ENCODE measurements around the gene DSN1. TPM values are rescaled to one million over a fixed set of nuclear protein-coding genes. Genes with fewer than 3 reads are reported as not detected.

Gene DSN1
- polyA plus RNA-seq, 1 donor (not counting 4 experiments of a cell fraction or from before 2014, with no cell fraction given) = 12.7 TPM

- no peak for FAIRE-seq
These were observed 35.0 kb upstream of the DSN1 start for GRCh38 chr20:36808317-36809257.

DNA sequence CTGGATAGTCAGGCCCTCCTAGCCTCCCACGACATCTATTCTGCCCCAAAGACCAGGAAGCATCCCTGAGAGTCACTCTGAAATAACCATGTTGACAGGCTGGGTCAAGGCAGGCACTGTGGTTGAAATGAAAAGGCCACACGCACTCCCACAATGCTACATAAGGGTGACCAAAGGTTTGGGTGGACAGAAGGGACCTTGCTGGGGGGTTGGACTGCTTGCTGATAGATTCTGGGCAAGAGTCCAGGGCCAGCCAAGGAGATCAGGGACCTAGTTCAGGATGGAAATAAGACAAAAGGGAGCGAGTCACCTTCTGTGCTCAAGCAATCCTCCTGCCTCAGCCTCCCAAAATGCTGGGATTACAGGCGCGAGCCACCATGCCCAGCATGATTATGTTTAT is 32.5 kb upstream of the DSN1 start:
- peaks cover 7% of the 10 kb centered on the region for H4K20me1 ChIP-seq (ENCODE audit: control insufficient read depth, extremely low read depth, insufficient read depth, low read length)
- no peak overlapping the region for H3K27ac ChIP-seq (ENCODE audit: control insufficient read depth, insufficient read depth, low read length)
- peaks cover 44 to 54% of the 10 kb centered on the region in 2 experiments for H3K36me3 ChIP-seq (ENCODE audit: control insufficient read depth in 2 of 2, extremely low read depth in 1 of 2, insufficient read depth in 2 of 2, low read length in 2 of 2)
- no peaks in the 10 kb centered on the region for H3K9me3 ChIP-seq (ENCODE audit: control insufficient read depth, low read depth, low read length)
- dilution Hi-C loops (cut with MboI; ENCODE audit: extremely low pct_ligation_motif_present, low sequenced_read_pairs) = no loop called here
- H3K9ac ChIP-seq (ENCODE audit: control insufficient read depth, extremely low read depth, insufficient read depth, low read length) = no peak overlapping the region
- no peak overlapping the region for H2AFZ ChIP-seq (ENCODE audit: control insufficient read depth, low read length)
- H3K27me3 ChIP-seq (ENCODE audit: control insufficient read depth, extremely low read depth, insufficient read depth, low read length) = no peaks in the 10 kb centered on the region
- no peak for DNase-seq (ENCODE audit: low read depth, low spot score)
- peaks cover 11% of the 10 kb centered on the region for H3K4me1 ChIP-seq (ENCODE audit: control insufficient read depth, extremely low read depth, insufficient read depth, low read length)
- TF ChIP-seq EZH2 (IDR thresholded peaks at IDR 0.05; ENCODE audit: low read length) = no peak
- TF ChIP-seq, protein P1, sequence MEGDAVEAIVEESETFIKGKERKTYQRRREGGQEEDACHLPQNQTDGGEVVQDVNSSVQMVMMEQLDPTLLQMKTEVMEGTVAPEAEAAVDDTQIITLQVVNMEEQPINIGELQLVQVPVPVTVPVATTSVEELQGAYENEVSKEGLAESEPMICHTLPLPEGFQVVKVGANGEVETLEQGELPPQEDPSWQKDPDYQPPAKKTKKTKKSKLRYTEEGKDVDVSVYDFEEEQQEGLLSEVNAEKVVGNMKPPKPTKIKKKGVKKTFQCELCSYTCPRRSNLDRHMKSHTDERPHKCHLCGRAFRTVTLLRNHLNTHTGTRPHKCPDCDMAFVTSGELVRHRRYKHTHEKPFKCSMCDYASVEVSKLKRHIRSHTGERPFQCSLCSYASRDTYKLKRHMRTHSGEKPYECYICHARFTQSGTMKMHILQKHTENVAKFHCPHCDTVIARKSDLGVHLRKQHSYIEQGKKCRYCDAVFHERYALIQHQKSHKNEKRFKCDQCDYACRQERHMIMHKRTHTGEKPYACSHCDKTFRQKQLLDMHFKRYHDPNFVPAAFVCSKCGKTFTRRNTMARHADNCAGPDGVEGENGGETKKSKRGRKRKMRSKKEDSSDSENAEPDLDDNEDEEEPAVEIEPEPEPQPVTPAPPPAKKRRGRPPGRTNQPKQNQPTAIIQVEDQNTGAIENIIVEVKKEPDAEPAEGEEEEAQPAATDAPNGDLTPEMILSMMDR (optimal IDR thresholded peaks at IDR 0.05 in 1 of 3, IDR thresholded peaks at IDR 0.05 in 1 of 3, conservative IDR thresholded peaks at IDR 0.05 in 1 of 3; ENCODE audit: extremely low read depth in 1 of 3, insufficient read depth in 2 of 3, low read length in 3 of 3) = no peak
- FAIRE-seq = no peak
- H3K9me1 ChIP-seq (ENCODE audit: control insufficient read depth, extremely low read depth, insufficient read depth, low read length) = no peaks in the 10 kb centered on the region
- H3K4me3 ChIP-seq (ENCODE audit: control insufficient read depth in 2 of 3, extremely low read depth in 1 of 3, insufficient read depth in 2 of 3, low read depth in 1 of 3, low read length in 3 of 3) = no peak overlapping the region
- no peaks in the 10 kb centered on the region for H3K79me2 ChIP-seq (ENCODE audit: control insufficient read depth, insufficient read depth, low read length)
- no peak overlapping the region for H3K4me2 ChIP-seq (ENCODE audit: control insufficient read depth, extremely low read depth, insufficient read depth, low read depth, low read length)

More at GRCh38 chr20:36808317-36809257, 35.0 kb upstream of the DSN1 start:
- Histone ChIP-seq H4K20me1 (ENCODE audit: control insufficient read depth, extremely low read depth, insufficient read depth, low read length) (peaks cover 7% of the 10 kb centered on the region), H3K9me1 (ENCODE audit: control insufficient read depth, extremely low read depth, insufficient read depth, low read length) (no peaks in the 10 kb centered on the region), H3K27ac (ENCODE audit: control insufficient read depth, insufficient read depth, low read length) (peak overlapping the region; percentile 66), H3K4me2 (ENCODE audit: control insufficient read depth, extremely low read depth, insufficient read depth, low read depth, low read length) (no peak overlapping the region), H3K9me3 (ENCODE audit: control insufficient read depth, low read depth, low read length) (no peaks in the 10 kb centered on the region), H3K9ac (ENCODE audit: control insufficient read depth, extremely low read depth, insufficient read depth, low read length) (no peak overlapping the region), H3K79me2 (ENCODE audit: control insufficient read depth, insufficient read depth, low read length) (peaks cover 7% of the 10 kb centered on the region), H3K36me3 (ENCODE audit: control insufficient read depth in 2 of 2, extremely low read depth in 1 of 2, insufficient read depth in 2 of 2, low read length in 2 of 2) (peaks cover 44 to 52% of the 10 kb centered on the region in 2 experiments), H3K27me3 (ENCODE audit: control insufficient read depth, extremely low read depth, insufficient read depth, low read length) (no peaks in the 10 kb centered on the region), H3K4me1 (ENCODE audit: control insufficient read depth, extremely low read depth, insufficient read depth, low read length) (peaks cover 12% of the 10 kb centered on the region), H3K4me3 (ENCODE audit: control insufficient read depth in 2 of 3, extremely low read depth in 1 of 3, insufficient read depth in 2 of 3, low read depth in 1 of 3, low read length in 3 of 3) (no peak overlapping the region), H2AFZ (ENCODE audit: control insufficient read depth, low read length) (no peak overlapping the region)
- DNase-seq (ENCODE audit: low read depth, low spot score) = peak; percentile 73
- dilution Hi-C loops (cut with MboI; ENCODE audit: extremely low pct_ligation_motif_present, low sequenced_read_pairs) = no loop called here
- TF ChIP-seq EZH2 (IDR thresholded peaks at IDR 0.05; ENCODE audit: low read length) = no peak
- TF ChIP-seq, protein P1 (optimal IDR thresholded peaks at IDR 0.05 in 1 of 3, IDR thresholded peaks at IDR 0.05 in 1 of 3, conservative IDR thresholded peaks at IDR 0.05 in 1 of 3; ENCODE audit: extremely low read depth in 1 of 3, insufficient read depth in 2 of 3, low read length in 3 of 3) = peak; percentile 69 to 80 (median 70)
